PC-3 (cell line): Measurements from ENCODE around the gene CYP27B1. TPM values are rescaled to one million over a fixed set of nuclear protein-coding genes. Genes with fewer than 3 reads are reported as not detected.
"Not testable (repeated sequence)": the region's sequence is repeated elsewhere in the genome, so short reads cannot be mapped to it uniquely, and the experiment has no call there.

ENCODE experiments used
- ATAC-seq: fragments of 200-7000 bp; cut with Tn5 transposase; 2 replicates; pipeline ENCODE4 v1.9.1; 2020; ENCODE audit warnings: mild to moderate bottlenecking, moderate library complexity
- BruUV-seq: library from RNA; stranded (reverse); fragments of 400-500 nt; replicated peaks from 2 replicates; lab custom pipeline; 2021; lab: Mats Ljungman, UMichigan
- CTCF ChIA-PET: fragments of 300-600 bp; sonication (Branson Sonifier 250); formaldehyde crosslinking; loops from one replicate; lab custom pipeline; 2022; ENCODE audit warnings: antibody characterized with exemption; lab: Charles Lee
- POLR2A ChIA-PET: fragments of 300-600 bp; sonication (Branson Sonifier 250); formaldehyde crosslinking; loops from one replicate; lab custom pipeline; 2022; ENCODE audit warnings: antibody characterized with exemption; ENCODE audit not compliant: unreplicated experiment; lab: Charles Lee
- DNase-seq: peaks from one replicate; pipeline ENCODE4 v3.0.0-alpha.2; 2015
- H2AFZ ChIP-seq: fragments of 300-600 bp; sonication (generic); 2 replicates; pipeline ENCODE4 v1.6.0; 2016; ENCODE audit warnings: antibody characterized with exemption, low read length
- H3F3A ChIP-seq: fragments of 300-600 bp; sonication (generic); one replicate; pipeline ENCODE4 v1.6.0; 2017; ENCODE audit warnings: antibody characterized with exemption, low read length, control low read depth, mild to moderate bottlenecking; ENCODE audit not compliant: unreplicated experiment
- H3K27ac ChIP-seq: fragments of 300-600 bp; sonication (generic); 2 replicates; pipeline ENCODE4 v1.5.1; 2016; ENCODE audit warnings: mild to moderate bottlenecking, low read length
- H3K27me3 ChIP-seq: fragments of 300-600 bp; sonication (generic); 2 replicates; pipeline ENCODE4 v1.6.1; 2016; ENCODE audit warnings: low read length, mixed read lengths
- H3K36me3 ChIP-seq: fragments of 300-600 bp; sonication (generic); 2 replicates; pipeline ENCODE4 v1.6.1; 2016; ENCODE audit warnings: low read depth, mixed run types, low read length, mixed read lengths
- H3K4me1 ChIP-seq: fragments of 300-600 bp; sonication (generic); 2 replicates; pipeline ENCODE4 v1.5.1; 2016; ENCODE audit warnings: low read length; ENCODE audit not compliant: insufficient read depth
- H3K4me2 ChIP-seq: fragments of 300-600 bp; sonication (generic); 2 replicates; pipeline ENCODE4 v1.6.0; 2016; ENCODE audit warnings: low read length
- H3K4me3 ChIP-seq: fragments of 300-600 bp; sonication (generic); 2 replicates; pipeline ENCODE4 v1.5.1; 2016; ENCODE audit warnings: mild to moderate bottlenecking, low read length, mixed read lengths
- H3K79me2 ChIP-seq: fragments of 300-600 bp; sonication (generic); 2 replicates; pipeline ENCODE4 v1.6.1; 2017; ENCODE audit warnings: low read length, mixed read lengths
- H3K9ac ChIP-seq: fragments of 300-600 bp; sonication (generic); 2 replicates; pipeline ENCODE4 v1.6.0; 2016; ENCODE audit warnings: mild to moderate bottlenecking, low read length
- H3K9me2 ChIP-seq: fragments of 300-600 bp; sonication (generic); replicated peaks from 2 replicates; pipeline ENCODE4 v1.6.1; 2016; ENCODE audit warnings: mixed run types, low read length, mixed read lengths
- H3K9me3 ChIP-seq: fragments of 300-600 bp; sonication (generic); 2 replicates; pipeline ENCODE4 v1.6.1; 2016; ENCODE audit warnings: low read length, mixed read lengths
- H4K20me1 ChIP-seq: fragments of 300-600 bp; sonication (generic); 2 replicates; pipeline ENCODE4 v1.6.1; 2016; ENCODE audit warnings: low read length, mixed read lengths
- EZH2 ChIP-seq: fragments of 300-600 bp; sonication (generic); IDR thresholded peaks from one replicate; pipeline ENCODE4 v1.6.1; 2017; ENCODE audit warnings: antibody characterized with exemption, mild to moderate bottlenecking, low read length; ENCODE audit not compliant: unreplicated experiment
- EZH2phosphoT487 ChIP-seq: fragments of 300-600 bp; sonication (generic); IDR thresholded peaks from 2 replicates; pipeline ENCODE4 v1.6.1; 2018; ENCODE audit warnings: mild to moderate bottlenecking, antibody characterized with exemption, low read length, borderline replicate concordance
- intact Hi-C: fragments of 100-400 bp; cut with micrococcal nuclease; formaldehyde crosslinking; loops from 2 replicates; pipeline ENCODE4 v1.9.0; 2023
- total RNA-seq: library from RNA; depleted of rRNA; stranded (reverse); fragments of >200 nt; gene quantifications from 2 replicates; pipeline ENCODE4 v1.2.3, GENCODE V29; 2014
- TF ChIP-seq, protein P1 (sequence below): fragments of 300-600 bp; sonication (generic); conservative IDR thresholded peaks from 2 replicates; pipeline ENCODE4 v1.5.1; 2017; ENCODE audit warnings: antibody characterized with exemption, low read depth, mild to moderate bottlenecking, low read length

The CYP27B1 gene
- total RNA-seq, 1 experiment from 2014 or later, result 8.1 TPM

DNA sequence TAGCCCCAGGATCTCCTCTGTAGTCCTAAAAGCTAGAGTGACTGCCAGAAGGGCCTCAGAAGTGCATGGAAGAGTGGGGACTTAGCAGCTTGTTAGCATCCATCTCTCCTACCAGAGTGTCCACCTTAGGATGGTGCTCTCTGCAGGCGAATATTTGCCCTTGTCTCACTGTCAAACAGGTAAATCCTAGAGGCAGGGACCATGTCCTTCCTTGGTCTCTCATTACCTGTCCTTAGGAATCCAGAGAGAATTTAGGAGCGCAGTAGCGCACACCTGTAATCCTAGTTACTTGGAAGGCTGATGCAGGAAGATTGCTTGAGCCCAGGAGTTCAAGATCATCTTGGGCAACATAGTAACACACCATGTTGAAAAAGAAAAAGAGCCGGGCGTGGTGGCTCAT, 49.7 kb downstream of the CYP27B1 start:
- ChIA-PET POLR2A (no interaction called here), CTCF (no interaction called here)
- H3K79me2 ChIP-seq, result no peaks in the 10 kb centered on the region
- H3F3A ChIP-seq, result no peaks in the 10 kb centered on the region
- H3K4me3 ChIP-seq, result no peak overlapping the region
- intact Hi-C loops, result no loop called here
- H3K27me3 ChIP-seq, result no peaks in the 10 kb centered on the region
- no peak for DNase-seq
- H4K20me1 ChIP-seq, result no peaks in the 10 kb centered on the region
- H3K9ac ChIP-seq, result no peak overlapping the region
- H3K9me3 ChIP-seq, result no peaks in the 10 kb centered on the region
- H3K27ac ChIP-seq, result no peak overlapping the region
- TF ChIP-seq, protein P1, sequence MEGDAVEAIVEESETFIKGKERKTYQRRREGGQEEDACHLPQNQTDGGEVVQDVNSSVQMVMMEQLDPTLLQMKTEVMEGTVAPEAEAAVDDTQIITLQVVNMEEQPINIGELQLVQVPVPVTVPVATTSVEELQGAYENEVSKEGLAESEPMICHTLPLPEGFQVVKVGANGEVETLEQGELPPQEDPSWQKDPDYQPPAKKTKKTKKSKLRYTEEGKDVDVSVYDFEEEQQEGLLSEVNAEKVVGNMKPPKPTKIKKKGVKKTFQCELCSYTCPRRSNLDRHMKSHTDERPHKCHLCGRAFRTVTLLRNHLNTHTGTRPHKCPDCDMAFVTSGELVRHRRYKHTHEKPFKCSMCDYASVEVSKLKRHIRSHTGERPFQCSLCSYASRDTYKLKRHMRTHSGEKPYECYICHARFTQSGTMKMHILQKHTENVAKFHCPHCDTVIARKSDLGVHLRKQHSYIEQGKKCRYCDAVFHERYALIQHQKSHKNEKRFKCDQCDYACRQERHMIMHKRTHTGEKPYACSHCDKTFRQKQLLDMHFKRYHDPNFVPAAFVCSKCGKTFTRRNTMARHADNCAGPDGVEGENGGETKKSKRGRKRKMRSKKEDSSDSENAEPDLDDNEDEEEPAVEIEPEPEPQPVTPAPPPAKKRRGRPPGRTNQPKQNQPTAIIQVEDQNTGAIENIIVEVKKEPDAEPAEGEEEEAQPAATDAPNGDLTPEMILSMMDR, result no peak
- TF ChIP-seq EZH2 (no peak), EZH2phosphoT487 (no peak)
- H3K36me3 ChIP-seq, result peaks cover 11% of the 10 kb centered on the region; the same call in 1 of the 2 replicates
- H3K4me1 ChIP-seq, result no peaks in the 10 kb centered on the region
- no peaks in the 10 kb centered on the region for H3K9me2 ChIP-seq
- no TSS peak for BruUV-seq
- ATAC-seq, result no peak
- H2AFZ ChIP-seq, result no peak overlapping the region
- no peak overlapping the region for H3K4me2 ChIP-seq

DNA sequence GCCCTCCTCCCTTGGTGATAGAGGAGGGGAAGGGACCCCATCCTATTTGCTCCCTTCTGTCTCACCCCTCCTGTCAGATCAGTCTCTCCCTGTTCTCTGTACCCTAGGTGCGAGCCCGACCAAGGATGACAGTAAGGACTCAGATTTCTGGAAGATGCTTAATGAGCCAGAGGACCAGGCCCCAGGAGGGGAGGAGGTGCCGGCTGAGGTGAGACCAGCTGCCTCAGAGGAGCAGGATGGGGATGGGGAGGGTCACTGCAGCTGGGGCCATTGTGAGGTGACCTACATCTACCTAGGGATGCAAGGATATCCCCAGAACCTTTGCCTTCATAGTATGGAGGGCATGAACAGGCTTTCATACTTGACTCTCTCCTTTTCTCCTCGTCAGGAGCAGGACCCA, 50.6 kb downstream of the CYP27B1 start:
- Histone ChIP-seq H3K27me3 (no peaks in the 10 kb centered on the region), H3F3A (no peaks in the 10 kb centered on the region), H2AFZ (no peak overlapping the region), H3K27ac (no peak overlapping the region), H3K9ac (no peak overlapping the region), H3K4me3 (no peak overlapping the region), H4K20me1 (no peaks in the 10 kb centered on the region), H3K4me2 (no peak overlapping the region), H3K9me2 (no peaks in the 10 kb centered on the region), H3K79me2 (no peaks in the 10 kb centered on the region), H3K4me1 (no peaks in the 10 kb centered on the region), H3K36me3 (peaks cover 11% of the 10 kb centered on the region; the same call in 1 of the 2 replicates), H3K9me3 (no peaks in the 10 kb centered on the region)
- no peak for ATAC-seq
- intact Hi-C loops, result no loop called here
- POLR2A ChIA-PET, result no interaction called here
- CTCF ChIA-PET, result interaction anchor here (0.6 kb wide), 1 partner anchor 179 kb away, joined by 3 read pairs; no protein-coding TSS in a partner anchor
- TF ChIP-seq EZH2phosphoT487 (no peak), EZH2 (no peak)
- TF ChIP-seq, protein P1, result no peak
- DNase-seq, result no peak
- BruUV-seq, result no TSS peak

DNA sequence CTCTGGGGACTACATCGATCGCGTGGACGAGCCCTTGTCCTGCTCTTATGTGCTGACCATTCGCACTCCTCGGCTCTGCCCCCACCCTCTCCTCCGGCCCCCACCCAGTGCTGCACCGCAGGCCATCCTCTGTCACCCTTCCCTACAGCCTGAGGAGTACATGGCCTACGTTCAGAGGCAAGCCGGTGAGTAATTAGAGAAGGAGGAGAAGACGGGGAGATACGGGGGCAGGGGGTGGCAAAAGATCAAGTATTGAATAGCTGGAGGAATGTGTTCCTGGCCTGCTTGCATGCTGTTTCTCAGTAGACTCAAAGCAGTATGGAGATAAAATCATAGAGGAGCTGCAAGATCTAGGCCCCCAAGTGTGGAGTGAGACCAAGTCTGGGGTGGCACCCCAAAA, 51.1 kb downstream of the CYP27B1 start:
- Histone ChIP-seq H3K4me2 (no peak overlapping the region), H3K9me2 (no peaks in the 10 kb centered on the region), H3K9ac (no peak overlapping the region), H3K27me3 (no peaks in the 10 kb centered on the region), H3K4me3 (no peak overlapping the region), H3K27ac (no peak overlapping the region), H2AFZ (no peak overlapping the region), H4K20me1 (no peaks in the 10 kb centered on the region), H3F3A (no peaks in the 10 kb centered on the region), H3K4me1 (no peaks in the 10 kb centered on the region), H3K36me3 (peaks cover 11% of the 10 kb centered on the region; the same call in 1 of the 2 replicates), H3K9me3 (no peaks in the 10 kb centered on the region), H3K79me2 (no peaks in the 10 kb centered on the region)
- ATAC-seq, result no peak
- BruUV-seq, result TSS peak; percentile 1
- CTCF ChIA-PET, result no interaction called here
- POLR2A ChIA-PET, result no interaction called here
- no peak for TF ChIP-seq EZH2phosphoT487
- TF ChIP-seq, protein P1, result no peak
- intact Hi-C loops, result no loop called here
- no peak for DNase-seq

DNA sequence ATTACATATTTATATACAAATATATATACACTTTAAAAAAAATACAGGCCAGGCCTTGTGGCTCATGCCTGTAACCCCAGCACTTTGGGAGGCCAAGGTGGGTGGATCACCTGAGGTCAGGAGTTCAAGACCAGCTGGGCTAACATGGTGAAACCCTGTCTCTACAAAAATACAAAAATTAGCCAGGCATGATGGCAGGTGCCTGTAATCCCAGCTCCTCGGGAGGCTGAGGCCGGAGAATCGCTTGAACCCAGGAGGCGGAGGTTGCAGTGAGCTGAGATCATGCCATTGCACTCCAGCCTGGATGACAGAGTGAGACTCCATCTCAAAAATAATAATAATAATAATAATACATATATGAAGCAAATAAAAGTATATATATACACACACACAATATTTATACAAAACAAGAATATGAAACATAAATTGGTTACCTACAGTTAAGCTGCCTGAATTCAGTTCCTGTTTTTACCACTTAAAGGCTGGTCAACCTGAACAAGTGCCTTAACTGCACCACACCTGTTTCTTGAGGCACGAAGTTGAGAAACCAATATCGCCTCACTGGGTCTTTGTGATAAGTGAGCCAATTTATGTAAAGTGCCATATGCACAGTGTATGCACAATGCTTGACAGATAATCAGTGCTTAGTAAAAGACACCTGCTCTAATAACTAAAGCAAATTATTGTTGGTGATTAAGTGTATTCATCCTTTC, 51.7 kb downstream of the CYP27B1 start:
- H3K4me3 ChIP-seq, H2AFZ ChIP-seq, BruUV-seq, H3K79me2 ChIP-seq, H3K4me1 ChIP-seq, ATAC-seq, H3K9me3 ChIP-seq, H3K4me2 ChIP-seq, DNase-seq, H3K27me3 ChIP-seq, H3K9ac ChIP-seq, H3K27ac ChIP-seq, H4K20me1 ChIP-seq, CTCF ChIA-PET, H3K9me2 ChIP-seq, POLR2A ChIA-PET, intact Hi-C loops, H3F3A ChIP-seq: not testable (repeated sequence)
- peaks cover 11% of the 10 kb centered on the region; the same call in 1 of the 2 replicates for H3K36me3 ChIP-seq
